ENCODE results near the gene TMEM82. TPM values are rescaled to one million over a fixed set of nuclear protein-coding genes. Genes with fewer than 3 reads are reported as not detected.

TMEM82 gene
- polyA plus RNA-seq, 1 donor (not counting 4 experiments of a cell fraction or from before 2014, with no cell fraction given) = not detected

DNA sequence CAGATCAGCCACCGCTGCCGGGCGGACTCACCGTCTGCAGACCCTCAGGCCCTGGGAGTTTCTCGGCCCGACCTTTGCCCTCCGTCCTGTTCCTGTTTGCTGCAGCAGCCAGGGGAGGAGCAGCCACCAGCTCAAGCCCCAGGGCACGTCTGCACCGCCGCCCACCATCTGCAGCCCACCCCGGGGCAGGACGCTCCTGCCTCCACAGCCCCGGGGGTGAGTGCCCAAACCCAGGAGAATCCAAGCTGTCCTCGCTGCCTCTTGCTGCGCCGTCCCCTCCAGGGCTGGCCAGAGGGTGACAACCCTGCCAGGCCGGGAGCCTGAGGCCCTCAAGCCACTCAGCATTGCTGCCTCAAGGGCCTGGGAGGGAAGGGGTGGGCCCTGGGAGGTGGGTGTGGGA, 7.4 kb upstream of the TMEM82 start:
- no peaks in the 10 kb centered on the region for H3K79me2 ChIP-seq (ENCODE audit: control insufficient read depth, insufficient read depth, low read length)
- no peak overlapping the region for H3K9ac ChIP-seq (ENCODE audit: control insufficient read depth, extremely low read depth, insufficient read depth, low read length)
- FAIRE-seq = no peak
- no peak overlapping the region for H2AFZ ChIP-seq (ENCODE audit: control insufficient read depth, low read length)
- peaks cover 10% of the 10 kb centered on the region for H3K4me1 ChIP-seq (ENCODE audit: control insufficient read depth, extremely low read depth, insufficient read depth, low read length)
- H3K27me3 ChIP-seq (ENCODE audit: control insufficient read depth, extremely low read depth, insufficient read depth, low read length) = no peaks in the 10 kb centered on the region
- no peak overlapping the region for H3K27ac ChIP-seq (ENCODE audit: control insufficient read depth, insufficient read depth, low read length)
- no peaks in the 10 kb centered on the region for H3K9me1 ChIP-seq (ENCODE audit: control insufficient read depth, extremely low read depth, insufficient read depth, low read length)
- no peak for DNase-seq (ENCODE audit: low read depth, low spot score)
- no peaks in the 10 kb centered on the region for H4K20me1 ChIP-seq (ENCODE audit: control insufficient read depth, extremely low read depth, insufficient read depth, low read length)
- H3K36me3 ChIP-seq (ENCODE audit: control insufficient read depth in 2 of 2, extremely low read depth in 1 of 2, insufficient read depth in 2 of 2, low read length in 2 of 2) = peaks cover 23 to 29% of the 10 kb centered on the region in 2 experiments
- dilution Hi-C loops (cut with MboI; ENCODE audit: extremely low pct_ligation_motif_present, low sequenced_read_pairs) = no loop called here
- H3K4me2 ChIP-seq (ENCODE audit: control insufficient read depth, extremely low read depth, insufficient read depth, low read depth, low read length) = no peak overlapping the region
- no peaks in the 10 kb centered on the region for H3K9me3 ChIP-seq (ENCODE audit: control insufficient read depth, low read depth, low read length)
- no peak overlapping the region for H3K4me3 ChIP-seq (ENCODE audit: control insufficient read depth in 2 of 3, extremely low read depth in 1 of 3, insufficient read depth in 2 of 3, low read depth in 1 of 3, low read length in 3 of 3)
- TF ChIP-seq EZH2 (IDR thresholded peaks at IDR 0.05; ENCODE audit: low read length) = no peak
- TF ChIP-seq, protein P1, sequence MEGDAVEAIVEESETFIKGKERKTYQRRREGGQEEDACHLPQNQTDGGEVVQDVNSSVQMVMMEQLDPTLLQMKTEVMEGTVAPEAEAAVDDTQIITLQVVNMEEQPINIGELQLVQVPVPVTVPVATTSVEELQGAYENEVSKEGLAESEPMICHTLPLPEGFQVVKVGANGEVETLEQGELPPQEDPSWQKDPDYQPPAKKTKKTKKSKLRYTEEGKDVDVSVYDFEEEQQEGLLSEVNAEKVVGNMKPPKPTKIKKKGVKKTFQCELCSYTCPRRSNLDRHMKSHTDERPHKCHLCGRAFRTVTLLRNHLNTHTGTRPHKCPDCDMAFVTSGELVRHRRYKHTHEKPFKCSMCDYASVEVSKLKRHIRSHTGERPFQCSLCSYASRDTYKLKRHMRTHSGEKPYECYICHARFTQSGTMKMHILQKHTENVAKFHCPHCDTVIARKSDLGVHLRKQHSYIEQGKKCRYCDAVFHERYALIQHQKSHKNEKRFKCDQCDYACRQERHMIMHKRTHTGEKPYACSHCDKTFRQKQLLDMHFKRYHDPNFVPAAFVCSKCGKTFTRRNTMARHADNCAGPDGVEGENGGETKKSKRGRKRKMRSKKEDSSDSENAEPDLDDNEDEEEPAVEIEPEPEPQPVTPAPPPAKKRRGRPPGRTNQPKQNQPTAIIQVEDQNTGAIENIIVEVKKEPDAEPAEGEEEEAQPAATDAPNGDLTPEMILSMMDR (optimal IDR thresholded peaks at IDR 0.05 in 1 of 3, IDR thresholded peaks at IDR 0.05 in 1 of 3, conservative IDR thresholded peaks at IDR 0.05 in 1 of 3; ENCODE audit: extremely low read depth in 1 of 3, insufficient read depth in 2 of 3, low read length in 3 of 3) = no peak

DNA sequence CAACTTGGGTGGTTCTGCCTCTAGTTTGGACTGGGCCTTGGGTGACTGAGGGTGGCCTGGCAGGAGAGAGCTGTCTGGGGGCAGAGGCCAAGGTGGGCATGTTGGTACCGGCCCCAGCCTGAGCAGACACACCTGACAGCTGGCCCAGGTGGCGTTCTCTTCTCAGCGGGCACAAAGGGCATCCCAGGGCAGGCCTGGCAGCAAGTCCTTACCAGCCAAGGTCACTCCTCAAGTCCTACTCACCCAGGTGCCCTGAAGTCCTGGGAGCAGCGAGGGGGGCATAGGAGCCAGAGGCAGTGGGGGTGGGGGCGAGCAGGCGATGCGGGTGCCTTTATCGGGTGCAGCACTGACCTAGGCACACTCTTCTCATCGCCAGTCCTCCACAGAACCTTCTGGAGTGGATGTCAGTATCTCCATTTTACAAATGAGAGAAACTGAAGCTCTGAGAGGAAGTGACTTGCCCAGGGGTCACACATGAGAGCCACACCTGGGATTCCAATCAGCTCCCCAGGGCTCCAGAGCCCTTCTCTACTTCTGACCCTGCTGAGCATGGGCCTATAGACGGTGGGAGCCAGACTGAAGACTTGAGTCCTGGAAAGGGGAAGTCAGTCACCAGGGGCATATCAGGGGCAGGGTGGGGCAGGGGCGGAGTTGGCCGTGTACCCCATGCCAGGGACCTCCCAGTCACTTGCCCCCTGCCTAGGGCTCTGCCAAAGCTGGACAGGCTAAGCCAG, 6.8 kb upstream of the TMEM82 start:
- FAIRE-seq (no peak), DNase-seq (ENCODE audit: low read depth, low spot score) (no peak)
- H2AFZ ChIP-seq (ENCODE audit: control insufficient read depth, low read length) = no peak overlapping the region
- no peak overlapping the region for H3K4me3 ChIP-seq (ENCODE audit: control insufficient read depth in 2 of 3, extremely low read depth in 1 of 3, insufficient read depth in 2 of 3, low read depth in 1 of 3, low read length in 3 of 3)
- no peak overlapping the region for H3K27ac ChIP-seq (ENCODE audit: control insufficient read depth, insufficient read depth, low read length)
- H3K9me1 ChIP-seq (ENCODE audit: control insufficient read depth, extremely low read depth, insufficient read depth, low read length) = no peaks in the 10 kb centered on the region
- TF ChIP-seq, protein P1 (optimal IDR thresholded peaks at IDR 0.05 in 1 of 3, IDR thresholded peaks at IDR 0.05 in 1 of 3, conservative IDR thresholded peaks at IDR 0.05 in 1 of 3; ENCODE audit: extremely low read depth in 1 of 3, insufficient read depth in 2 of 3, low read length in 3 of 3) = no peak
- no peak for TF ChIP-seq EZH2 (IDR thresholded peaks at IDR 0.05; ENCODE audit: low read length)
- no peaks in the 10 kb centered on the region for H3K79me2 ChIP-seq (ENCODE audit: control insufficient read depth, insufficient read depth, low read length)
- no peak overlapping the region for H3K9ac ChIP-seq (ENCODE audit: control insufficient read depth, extremely low read depth, insufficient read depth, low read length)
- H3K4me1 ChIP-seq (ENCODE audit: control insufficient read depth, extremely low read depth, insufficient read depth, low read length) = peaks cover 10% of the 10 kb centered on the region
- H4K20me1 ChIP-seq (ENCODE audit: control insufficient read depth, extremely low read depth, insufficient read depth, low read length) = no peaks in the 10 kb centered on the region
- dilution Hi-C loops (cut with MboI; ENCODE audit: extremely low pct_ligation_motif_present, low sequenced_read_pairs) = no loop called here
- H3K9me3 ChIP-seq (ENCODE audit: control insufficient read depth, low read depth, low read length) = no peaks in the 10 kb centered on the region
- H3K27me3 ChIP-seq (ENCODE audit: control insufficient read depth, extremely low read depth, insufficient read depth, low read length) = no peaks in the 10 kb centered on the region
- H3K4me2 ChIP-seq (ENCODE audit: control insufficient read depth, extremely low read depth, insufficient read depth, low read depth, low read length) = no peak overlapping the region
- peaks cover 22 to 30% of the 10 kb centered on the region in 2 experiments for H3K36me3 ChIP-seq (ENCODE audit: control insufficient read depth in 2 of 2, extremely low read depth in 1 of 2, insufficient read depth in 2 of 2, low read length in 2 of 2)

Measured in keratinocyte (primary cell).